Measurements from ENCODE around the gene KLHDC4. TPM values are rescaled to one million over a fixed set of nuclear protein-coding genes. Genes with fewer than 3 reads are reported as not detected.

The KLHDC4 gene
- total and polyA plus RNA-seq, 2 experiments from 2014 or later: 12.8 to 15.6 TPM

DNA sequence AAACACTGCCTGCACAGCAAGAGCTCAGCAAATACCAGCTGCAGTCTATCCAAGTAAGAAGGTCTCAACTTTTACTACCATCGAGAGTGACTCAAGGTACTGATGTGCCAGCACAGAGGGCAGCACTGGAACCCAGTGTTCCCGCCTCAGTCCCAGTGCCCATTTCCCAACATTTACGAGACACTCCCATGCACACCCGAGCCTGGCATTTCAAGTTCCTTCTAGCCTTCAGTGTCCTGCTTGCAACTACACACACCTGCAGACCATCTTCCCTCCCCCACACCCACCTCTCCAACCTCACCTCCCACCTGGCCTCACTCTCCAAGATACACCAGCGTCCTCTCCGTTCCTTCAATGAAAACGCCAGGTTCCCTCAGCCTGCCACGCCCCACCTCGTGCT is 3.2 kb downstream of the KLHDC4 start:
- Histone ChIP-seq H3K4me3 (no peak overlapping the region), H3K4me2 (no peak overlapping the region), H3K9me2 (replicated peaks; ENCODE audit: insufficient read depth) (no peaks in the 10 kb centered on the region), H3K9me3 (ENCODE audit: low read depth) (no peaks in the 10 kb centered on the region), H4K20me1 (ENCODE audit: insufficient read depth, poor library complexity, severe bottlenecking) (no peaks in the 10 kb centered on the region), H3K27ac (no peak overlapping the region), H3K27me3 (no peaks in the 10 kb centered on the region), H3K79me2 (peaks cover 34% of the 10 kb centered on the region), H3K36me3 (replicated peaks; ENCODE audit: insufficient read depth, low read depth) (no peaks in the 10 kb centered on the region), H2AFZ (no peak overlapping the region), H3K4me1 (ENCODE audit: insufficient read depth) (peaks cover 5% of the 10 kb centered on the region)
- TF ChIP-seq CTCF (IDR thresholded peaks at IDR 0.05; ENCODE audit: poor library complexity) (no peak), EZH2phosphoT487 (IDR thresholded peaks at IDR 0.05; ENCODE audit: low read depth, severe bottlenecking, unreplicated experiment) (no peak), EZH2 (IDR thresholded peaks at IDR 0.05; ENCODE audit: borderline replicate concordance) (no peak)
- no peak for DNase-seq (ENCODE audit: low spot score)
- 88% methylated on average over 9 of the region's 9 CpGs for WGBS (ENCODE audit: low lambda C conversion rate, missing lambda C conversion rate)

GRCh38 chr16:87762071-87762571 is 3.7 kb downstream of the KLHDC4 start:
- Histone ChIP-seq H3K36me3 (replicated peaks; ENCODE audit: insufficient read depth, low read depth) (no peaks in the 10 kb centered on the region), H3K4me2 (no peak overlapping the region), H3K4me3 (no peak overlapping the region), H3K27ac (no peak overlapping the region), H3K79me2 (peaks cover 34% of the 10 kb centered on the region), H3K9me2 (replicated peaks; ENCODE audit: insufficient read depth) (no peaks in the 10 kb centered on the region), H4K20me1 (ENCODE audit: insufficient read depth, poor library complexity, severe bottlenecking) (no peaks in the 10 kb centered on the region), H3K9me3 (ENCODE audit: low read depth) (no peaks in the 10 kb centered on the region), H2AFZ (no peak overlapping the region), H3K27me3 (no peaks in the 10 kb centered on the region), H3K4me1 (ENCODE audit: insufficient read depth) (peaks cover 5% of the 10 kb centered on the region)
- 89% methylated on average over 14 of the region's 14 CpGs for WGBS (ENCODE audit: low lambda C conversion rate, missing lambda C conversion rate)
- no peak for DNase-seq (ENCODE audit: low spot score)
- TF ChIP-seq EZH2phosphoT487 (IDR thresholded peaks at IDR 0.05; ENCODE audit: low read depth, severe bottlenecking, unreplicated experiment) (no peak), CTCF (IDR thresholded peaks at IDR 0.05; ENCODE audit: poor library complexity) (no peak), EZH2 (IDR thresholded peaks at IDR 0.05; ENCODE audit: borderline replicate concordance) (no peak)

DNA sequence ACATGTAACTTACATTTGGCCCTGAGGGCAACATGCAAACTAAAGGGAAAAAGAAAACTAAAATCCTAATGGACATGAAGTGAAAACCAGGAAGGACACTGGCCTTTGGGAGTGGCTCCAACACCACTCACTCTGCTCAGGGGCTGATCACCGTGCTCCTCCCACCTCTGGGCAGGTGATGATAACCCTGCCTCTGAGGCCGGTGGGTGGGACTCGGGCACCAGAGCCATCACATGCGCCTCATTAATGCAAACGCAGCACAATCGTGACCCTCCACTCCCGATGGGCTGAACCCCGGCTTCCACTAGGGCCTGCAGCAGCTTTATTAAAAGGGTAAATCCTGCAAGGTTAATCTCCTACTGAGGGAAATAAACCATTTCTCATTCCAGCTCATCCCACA is 4.7 kb downstream of the KLHDC4 start:
- H3K27ac ChIP-seq: no peak overlapping the region
- peaks cover 34% of the 10 kb centered on the region for H3K79me2 ChIP-seq
- no peak overlapping the region for H3K4me3 ChIP-seq
- H3K9me3 ChIP-seq (ENCODE audit: low read depth): no peaks in the 10 kb centered on the region
- no peak for TF ChIP-seq EZH2phosphoT487 (IDR thresholded peaks at IDR 0.05; ENCODE audit: low read depth, severe bottlenecking, unreplicated experiment)
- TF ChIP-seq EZH2 (IDR thresholded peaks at IDR 0.05; ENCODE audit: borderline replicate concordance): no peak
- H3K4me1 ChIP-seq (ENCODE audit: insufficient read depth): peaks cover 5% of the 10 kb centered on the region
- H3K36me3 ChIP-seq (replicated peaks; ENCODE audit: insufficient read depth, low read depth): no peaks in the 10 kb centered on the region
- H4K20me1 ChIP-seq (ENCODE audit: insufficient read depth, poor library complexity, severe bottlenecking): no peaks in the 10 kb centered on the region
- no peak overlapping the region for H2AFZ ChIP-seq
- WGBS (ENCODE audit: low lambda C conversion rate, missing lambda C conversion rate): 93% methylated on average over 8 of the region's 8 CpGs
- H3K9me2 ChIP-seq (replicated peaks; ENCODE audit: insufficient read depth): no peaks in the 10 kb centered on the region
- no peak for DNase-seq (ENCODE audit: low spot score)
- no peak overlapping the region for H3K4me2 ChIP-seq
- no peaks in the 10 kb centered on the region for H3K27me3 ChIP-seq

DNA sequence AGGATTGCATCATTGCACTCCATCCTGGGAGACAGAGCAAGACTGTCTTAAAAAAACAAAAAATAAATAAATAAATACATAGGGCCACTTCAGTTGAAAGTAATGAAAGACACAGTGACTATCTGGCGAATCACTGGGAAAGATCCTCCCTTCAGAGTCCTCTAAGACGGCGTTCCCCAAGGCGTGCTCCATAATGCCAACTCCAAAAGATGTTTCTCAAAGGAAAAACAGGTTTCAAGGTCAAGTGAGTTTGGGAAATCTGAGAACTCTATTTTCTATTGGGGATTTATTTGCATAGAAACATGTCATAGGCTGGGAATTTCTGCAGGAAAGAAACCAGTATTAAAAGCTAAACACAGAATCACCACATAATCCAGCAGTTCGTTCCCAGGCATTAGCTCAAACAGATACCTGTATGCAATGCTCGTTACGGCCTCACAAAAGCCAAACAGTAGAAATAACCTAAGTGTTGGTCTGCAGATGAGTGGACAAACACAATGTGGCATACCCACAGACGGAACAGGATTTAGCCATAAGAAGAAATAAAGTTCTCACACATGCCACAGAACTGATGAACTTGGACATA is 7.9 kb downstream of the KLHDC4 start:
- TF ChIP-seq CTCF (IDR thresholded peaks at IDR 0.05; ENCODE audit: poor library complexity): no peak
- TF ChIP-seq EZH2phosphoT487 (IDR thresholded peaks at IDR 0.05; ENCODE audit: low read depth, severe bottlenecking, unreplicated experiment): no peak
- TF ChIP-seq EZH2 (IDR thresholded peaks at IDR 0.05; ENCODE audit: borderline replicate concordance): no peak
- no peaks in the 10 kb centered on the region for H4K20me1 ChIP-seq (ENCODE audit: insufficient read depth, poor library complexity, severe bottlenecking)
- H3K9me2 ChIP-seq (replicated peaks; ENCODE audit: insufficient read depth): no peaks in the 10 kb centered on the region
- DNase-seq (ENCODE audit: low spot score): no peak
- 95% methylated on average over 8 of the region's 8 CpGs for WGBS (ENCODE audit: low lambda C conversion rate, missing lambda C conversion rate)
- no peak overlapping the region for H3K27ac ChIP-seq
- no peaks in the 10 kb centered on the region for H3K9me3 ChIP-seq (ENCODE audit: low read depth)
- no peak overlapping the region for H3K4me2 ChIP-seq
- no peaks in the 10 kb centered on the region for H3K27me3 ChIP-seq
- H3K36me3 ChIP-seq (replicated peaks; ENCODE audit: insufficient read depth, low read depth): no peaks in the 10 kb centered on the region
- no peak overlapping the region for H3K4me3 ChIP-seq
- peaks cover 9% of the 10 kb centered on the region for H3K79me2 ChIP-seq
- no peaks in the 10 kb centered on the region for H3K4me1 ChIP-seq (ENCODE audit: insufficient read depth)
- no peak overlapping the region for H2AFZ ChIP-seq

Measured in hepatocyte (in vitro differentiated cells).